ENCODE measurements around the gene CRIM1.

GRCh38 chr2:36367486-36367885, 11.9 kb downstream of the CRIM1 start:
- TF ChIP-seq EP300 (IDR thresholded peaks at IDR 0.05) (no peak), CTCF (IDR thresholded peaks at IDR 0.05) (no peak)

Measured in tibial nerve (tissue), 4 donors.